Measurements from ENCODE around the gene CXCL17. TPM values are rescaled to one million over a fixed set of nuclear protein-coding genes. Genes with fewer than 3 reads are reported as not detected.

Gene CXCL17
- total and polyA plus RNA-seq, 2 donors (not counting 1 experiment from before 2014, with no cell fraction given): not detected

GRCh38 chr19:42478765-42479311 lies 36.1 kb upstream of the CXCL17 start:
- WGBS (ENCODE audit: insufficient coverage): no CpG with 5 or more reads among the region's 2 CpGs
- Histone ChIP-seq H3K9ac (ENCODE audit: low read length) (no peak overlapping the region), H2AFZ (ENCODE audit: insufficient read depth, low read depth, low read length, poor library complexity, severe bottlenecking) (no peak overlapping the region), H3K4me3 (ENCODE audit: control extremely low read depth in 1 of 5, extremely low read depth in 1 of 5, insufficient read depth in 1 of 5, low read depth in 2 of 5, low read length in 4 of 5) (no peak overlapping the region), H4K20me1 (ENCODE audit: control insufficient read depth, insufficient read depth, low read length, poor library complexity, severe bottlenecking) (no peaks in the 10 kb centered on the region), H3K4me2 (replicated peaks; ENCODE audit: low read depth, low read length, poor library complexity, severe bottlenecking) (no peak overlapping the region), H3K4me1 (ENCODE audit: control insufficient read depth in 2 of 2, insufficient read depth in 2 of 2, low read length in 2 of 2) (peaks cover 10 to 11% of the 10 kb centered on the region in 2 donors), H3K27ac (ENCODE audit: low read length in 2 of 2) (no peak overlapping the region), H3K27me3 (replicated peaks in 1 of 4; ENCODE audit: control extremely low read depth in 1 of 4, control insufficient read depth in 3 of 4, insufficient read depth in 4 of 4, low read length in 3 of 4) (no peaks in the 10 kb centered on the region), H3K36me3 (replicated peaks in 1 of 2; ENCODE audit: control extremely low read depth in 1 of 2, control insufficient read depth in 1 of 2, extremely low read depth in 1 of 2, insufficient read depth in 2 of 2, low read length in 1 of 2) (no peaks in the 10 kb centered on the region), H3K79me2 (ENCODE audit: control insufficient read depth, insufficient read depth, low read length) (no peaks in the 10 kb centered on the region), H3K9me3 (ENCODE audit: control extremely low read depth in 1 of 3, control insufficient read depth in 2 of 3, insufficient read depth in 1 of 3, low read length in 2 of 3) (no peaks in the 10 kb centered on the region)
- no peak overlapping the region for H3K27ac Mint-ChIP-seq
- intact Hi-C loops (cut with micrococcal nuclease): no loop called here
- DNase-seq: no peak
- ChIA-PET POLR2A (no interaction called here), CTCF (interaction anchor here (0.7 to 1.3 kb wide), 2 partner anchors 13 to 38 kb away, joined by 3 to 6 read pairs; no protein-coding TSS in a partner anchor)
- H3K4me3 Mint-ChIP-seq: no peak overlapping the region
- H3K27me3 Mint-ChIP-seq: no peaks in the 10 kb centered on the region
- H3K4me1 Mint-ChIP-seq: peaks cover 11% of the 10 kb centered on the region
- H3K9me3 Mint-ChIP-seq (ENCODE audit: insufficient read depth): no peaks in the 10 kb centered on the region
- no peak for TF ChIP-seq CTCF (IDR thresholded peaks at IDR 0.05)
- TF ChIP-seq EZH2 (IDR thresholded peaks at IDR 0.05; ENCODE audit: borderline replicate concordance, insufficient read depth, low read depth, low read length, poor library complexity, severe bottlenecking): no peak
- no peak for ATAC-seq (ENCODE audit: low read depth)

- intact Hi-C loops (cut with micrococcal nuclease): no loop called here
- H3K4me3 Mint-ChIP-seq: no peak overlapping the region
- Histone ChIP-seq H2AFZ (ENCODE audit: insufficient read depth, low read depth, low read length, poor library complexity, severe bottlenecking) (no peak overlapping the region), H3K9me3 (ENCODE audit: control extremely low read depth in 1 of 3, control insufficient read depth in 2 of 3, insufficient read depth in 1 of 3, low read length in 2 of 3) (no peaks in the 10 kb centered on the region), H3K36me3 (replicated peaks in 1 of 2; ENCODE audit: control extremely low read depth in 1 of 2, control insufficient read depth in 1 of 2, extremely low read depth in 1 of 2, insufficient read depth in 2 of 2, low read length in 1 of 2) (no peaks in the 10 kb centered on the region), H3K9ac (ENCODE audit: low read length) (no peak overlapping the region), H3K4me3 (ENCODE audit: control extremely low read depth in 1 of 5, extremely low read depth in 1 of 5, insufficient read depth in 1 of 5, low read depth in 2 of 5, low read length in 4 of 5) (no peak overlapping the region), H3K79me2 (ENCODE audit: control insufficient read depth, insufficient read depth, low read length) (no peaks in the 10 kb centered on the region), H3K4me1 (ENCODE audit: control insufficient read depth in 2 of 2, insufficient read depth in 2 of 2, low read length in 2 of 2) (peaks cover 10 to 11% of the 10 kb centered on the region in 2 donors), H4K20me1 (ENCODE audit: control insufficient read depth, insufficient read depth, low read length, poor library complexity, severe bottlenecking) (no peaks in the 10 kb centered on the region), H3K4me2 (replicated peaks; ENCODE audit: low read depth, low read length, poor library complexity, severe bottlenecking) (no peak overlapping the region), H3K27ac (ENCODE audit: low read length in 2 of 2) (no peak overlapping the region), H3K27me3 (replicated peaks in 1 of 4; ENCODE audit: control extremely low read depth in 1 of 4, control insufficient read depth in 3 of 4, insufficient read depth in 4 of 4, low read length in 3 of 4) (no peaks in the 10 kb centered on the region)
- TF ChIP-seq CTCF (IDR thresholded peaks at IDR 0.05) (no peak), EZH2 (IDR thresholded peaks at IDR 0.05; ENCODE audit: borderline replicate concordance, insufficient read depth, low read depth, low read length, poor library complexity, severe bottlenecking) (no peak)
- WGBS (ENCODE audit: insufficient coverage): 100% methylated on average over 1 of the region's 2 CpGs
- no peaks in the 10 kb centered on the region for H3K9me3 Mint-ChIP-seq (ENCODE audit: insufficient read depth)
- DNase-seq (no peak), ATAC-seq (ENCODE audit: low read depth) (no peak)
- H3K4me1 Mint-ChIP-seq: peaks cover 11% of the 10 kb centered on the region
- ChIA-PET CTCF (interaction anchor here (1.3 kb wide), 1 partner anchor 12 kb away, joined by 6 read pairs; no protein-coding TSS in a partner anchor), POLR2A (no interaction called here)
- H3K27me3 Mint-ChIP-seq: no peaks in the 10 kb centered on the region
- no peak overlapping the region for H3K27ac Mint-ChIP-seq
Measured at GRCh38 chr19:42477933-42478332, 35.2 kb upstream of the CXCL17 start.
